IPS DF 6.9 (cell line): Measurements from ENCODE around the gene CCDC88A.

Experiments
- DNase-seq: peaks from one replicate; pipeline ENCODE4 v3.0.0-alpha.2; 2013; ENCODE audit warnings: low read depth, low spot score
- H3K27ac ChIP-seq: one replicate; pipeline ENCODE4 v1.5.1; 2013; ENCODE audit warnings: low read length, control low read depth
- H3K27me3 ChIP-seq: 2 replicates; pipeline ENCODE4 v1.6.1; 2013; ENCODE audit warnings: mild to moderate bottlenecking, low read length; ENCODE audit not compliant: control insufficient read depth, insufficient read depth
- H3K36me3 ChIP-seq: 2 replicates; pipeline ENCODE4 v1.6.1; 2013; ENCODE audit warnings: low read length; ENCODE audit not compliant: control insufficient read depth, insufficient read depth
- H3K4me1 ChIP-seq: 2 replicates; pipeline ENCODE4 v1.6.1; 2013; ENCODE audit warnings: low read length; ENCODE audit not compliant: control insufficient read depth, insufficient read depth
- H3K4me3 ChIP-seq: 2 replicates; pipeline ENCODE4 v1.5.1; 2013; ENCODE audit warnings: mild to moderate bottlenecking, low read length
- H3K9me3 ChIP-seq: 2 replicates; pipeline ENCODE4 v1.6.1; 2013; ENCODE audit warnings: low read length, inconsistent platforms; ENCODE audit not compliant: control insufficient read depth, insufficient read depth
- WGBS: extraction: QIAGEN DNeasy Blood & Tissue Kit; methylation state at CpG from one replicate; pipeline ENCODE4 v1.1.7; 2013; ENCODE audit warnings: mixed read lengths, missing lambda C conversion rate; ENCODE audit not compliant: insufficient read length, insufficient coverage; 5-methylcytosine and 5-hydroxymethylcytosine counted together

The CCDC88A gene

GRCh38 chr2:55239656-55240222 lies 179.9 kb downstream of the CCDC88A start:
- no peak overlapping the region for H3K27ac ChIP-seq
- H3K9me3 ChIP-seq, result no peaks in the 10 kb centered on the region
- no peak overlapping the region for H3K4me3 ChIP-seq
- DNase-seq, result no peak
- no peaks in the 10 kb centered on the region for H3K27me3 ChIP-seq
- WGBS, result no CpG with 5 or more reads among the region's 4 CpGs
- H3K36me3 ChIP-seq, result peaks cover 7% of the 10 kb centered on the region; the same call in 1 of the 2 replicates
- no peaks in the 10 kb centered on the region for H3K4me1 ChIP-seq
